ENCODE data around the gene TMEM217. TPM values are rescaled to one million over a fixed set of nuclear protein-coding genes. Genes with fewer than 3 reads are reported as not detected.
"Not testable (repeated sequence)": the region's sequence is repeated elsewhere in the genome, so short reads cannot be mapped to it uniquely, and the experiment has no call there.

Gene TMEM217
- total RNA-seq, 1 donor from 2014 or later, result 1.2 TPM

GRCh38 chr6:37209461-37210205 is 48.3 kb downstream of the TMEM217 start:
- no peak for DNase-seq

- no peak for DNase-seq
Measured at GRCh38 chr6:37208793-37209192, 49.2 kb downstream of the TMEM217 start.

- DNase-seq, result peak; percentile 33
Measured at GRCh38 chr6:37207903-37208456, 50.0 kb downstream of the TMEM217 start.

- DNase-seq, result no peak
Measured at GRCh38 chr6:37206622-37207021, 51.3 kb downstream of the TMEM217 start.

GRCh38 chr6:37205997-37206340 is 52.0 kb downstream of the TMEM217 start:
- DNase-seq, result no peak

- DNase-seq, result no peak
Measured at GRCh38 chr6:37205175-37205996, 52.6 kb downstream of the TMEM217 start.

GRCh38 chr6:37204014-37204751 is 53.8 kb downstream of the TMEM217 start:
- no peak for DNase-seq

GRCh38 chr6:37202788-37203491 is 55.0 kb downstream of the TMEM217 start:
- DNase-seq, result no peak

- DNase-seq, result no peak
Measured at GRCh38 chr6:37201726-37202125, 56.2 kb downstream of the TMEM217 start.

GRCh38 chr6:37200085-37200484 is 57.9 kb downstream of the TMEM217 start:
- no peak for DNase-seq

GRCh38 chr6:37196451-37196850 is 61.5 kb downstream of the TMEM217 start:
- not testable (repeated sequence) for DNase-seq

- DNase-seq, result not testable (repeated sequence)
Measured at GRCh38 chr6:37194886-37195285, 63.1 kb downstream of the TMEM217 start.

GRCh38 chr6:37192666-37193065 is 65.3 kb downstream of the TMEM217 start:
- DNase-seq, result no peak

GRCh38 chr6:37190159-37190535 is 67.8 kb downstream of the TMEM217 start:
- no peak for DNase-seq

GRCh38 chr6:37188962-37189510 is 68.9 kb downstream of the TMEM217 start:
- DNase-seq, result no peak

GRCh38 chr6:37187321-37188022 is 70.5 kb downstream of the TMEM217 start:
- no peak for DNase-seq

GRCh38 chr6:37185949-37186720 is 71.8 kb downstream of the TMEM217 start:
- DNase-seq, result not testable (repeated sequence)

GRCh38 chr6:37182736-37183590 is 75.0 kb downstream of the TMEM217 start:
- no peak for DNase-seq

- not testable (repeated sequence) for DNase-seq
Measured at GRCh38 chr6:37180610-37181009, 77.3 kb downstream of the TMEM217 start.
